MM.1S (cell line): ENCODE data around the gene ARID2.

Source experiments
- DNase-seq: peaks from one replicate; pipeline ENCODE4 v3.0.0-alpha.2; 2015
- H2AFZ ChIP-seq: fragments of 300-600 bp; sonication (generic); 2 replicates; pipeline ENCODE4 v1.6.0; 2016; ENCODE audit warnings: antibody characterized with exemption, low read length
- H3F3A ChIP-seq: fragments of 300-600 bp; sonication (generic); 2 replicates; pipeline ENCODE4 v1.6.1; 2016; ENCODE audit warnings: mild to moderate bottlenecking, antibody characterized with exemption, low read length, moderate library complexity, mixed read lengths; ENCODE audit not compliant: insufficient read depth
- H3K27ac ChIP-seq: fragments of 300-600 bp; sonication (generic); 2 replicates; pipeline ENCODE4 v1.5.1; 2016; ENCODE audit warnings: mild to moderate bottlenecking, low read length
- H3K27me3 ChIP-seq: fragments of 300-600 bp; sonication (generic); replicated peaks from 2 replicates; pipeline ENCODE4 v1.6.0; 2016; ENCODE audit warnings: low read length; ENCODE audit not compliant: insufficient read depth
- H3K36me3 ChIP-seq: fragments of 300-600 bp; sonication (generic); replicated peaks from 2 replicates; pipeline ENCODE4 v1.6.1; 2016; ENCODE audit warnings: mild to moderate bottlenecking, low read length, mixed read lengths; ENCODE audit not compliant: insufficient read depth
- H3K4me1 ChIP-seq: fragments of 300-600 bp; sonication (generic); 2 replicates; pipeline ENCODE4 v1.6.1; 2016; ENCODE audit warnings: low read length, mixed read lengths
- H3K4me2 ChIP-seq: fragments of 300-600 bp; sonication (generic); 2 replicates; pipeline ENCODE4 v1.6.0; 2016; ENCODE audit warnings: low read depth, low read length
- H3K4me3 ChIP-seq: fragments of 300-600 bp; sonication (generic); 2 replicates; pipeline ENCODE4 v1.5.1; 2016; ENCODE audit warnings: low read length, mixed read lengths
- H3K79me2 ChIP-seq: fragments of 300-600 bp; sonication (generic); 2 replicates; pipeline ENCODE4 v1.6.1; 2016; ENCODE audit warnings: mixed run types, low read length, mixed read lengths
- H3K9ac ChIP-seq: fragments of 300-600 bp; sonication (generic); 2 replicates; pipeline ENCODE4 v1.6.1; 2016; ENCODE audit warnings: low read length, mixed read lengths
- H3K9me2 ChIP-seq: fragments of 300-600 bp; sonication (generic); replicated peaks from 2 replicates; pipeline ENCODE4 v1.6.1; 2016; ENCODE audit warnings: mild to moderate bottlenecking, low read length, mixed read lengths; ENCODE audit not compliant: insufficient read depth
- H3K9me3 ChIP-seq: fragments of 300-600 bp; sonication (generic); replicated peaks from 2 replicates; pipeline ENCODE4 v1.6.1; 2016; ENCODE audit warnings: mild to moderate bottlenecking, low read length, mixed read lengths; ENCODE audit not compliant: insufficient read depth
- H4K20me1 ChIP-seq: fragments of 300-600 bp; sonication (generic); 2 replicates; pipeline ENCODE4 v1.6.1; 2016; ENCODE audit warnings: mild to moderate bottlenecking, low read length, moderate library complexity, mixed read lengths; ENCODE audit not compliant: insufficient read depth
- EZH2 ChIP-seq: fragments of 300-600 bp; sonication (generic); optimal IDR thresholded peaks from 2 replicates; pipeline ENCODE3; 2017; ENCODE audit warnings: low read depth, mild to moderate bottlenecking, antibody characterized with exemption, low read length, mixed read lengths
- EZH2phosphoT487 ChIP-seq: fragments of 300-600 bp; sonication (generic); IDR thresholded peaks from 2 replicates; pipeline ENCODE4 v1.6.1; 2018; ENCODE audit warnings: antibody characterized with exemption, low read length
- TF ChIP-seq, protein P1 (sequence below): fragments of 300-600 bp; sonication (generic); IDR thresholded peaks from 2 replicates; pipeline ENCODE4 v1.5.1; 2016; ENCODE audit warnings: antibody characterized with exemption, low read length, mixed read lengths

ARID2 gene

DNA sequence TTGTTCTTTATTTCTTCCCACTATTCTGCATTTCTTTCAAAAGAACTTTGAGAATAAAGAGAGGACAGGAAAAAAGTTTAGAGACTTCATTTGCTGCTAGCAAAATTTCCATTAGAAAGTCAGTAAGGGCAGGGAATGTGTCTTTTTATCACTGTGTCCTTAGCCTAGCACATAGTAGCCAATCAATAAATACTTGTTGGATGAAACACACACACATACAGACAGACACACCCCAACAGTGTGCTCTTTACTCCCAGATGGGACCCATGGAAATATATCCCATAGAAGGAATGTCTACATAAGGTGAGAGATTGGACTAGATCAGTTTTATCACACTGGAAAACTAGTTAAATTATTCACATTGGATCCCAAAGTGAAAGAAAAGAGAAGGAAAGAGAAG, 21.1 kb upstream of the ARID2 start:
- H3K9me3 ChIP-seq: no peaks in the 10 kb centered on the region
- no peak for DNase-seq
- no peaks in the 10 kb centered on the region for H4K20me1 ChIP-seq
- no peaks in the 10 kb centered on the region for H3K36me3 ChIP-seq
- H3K9me2 ChIP-seq: no peaks in the 10 kb centered on the region
- TF ChIP-seq, protein P1, sequence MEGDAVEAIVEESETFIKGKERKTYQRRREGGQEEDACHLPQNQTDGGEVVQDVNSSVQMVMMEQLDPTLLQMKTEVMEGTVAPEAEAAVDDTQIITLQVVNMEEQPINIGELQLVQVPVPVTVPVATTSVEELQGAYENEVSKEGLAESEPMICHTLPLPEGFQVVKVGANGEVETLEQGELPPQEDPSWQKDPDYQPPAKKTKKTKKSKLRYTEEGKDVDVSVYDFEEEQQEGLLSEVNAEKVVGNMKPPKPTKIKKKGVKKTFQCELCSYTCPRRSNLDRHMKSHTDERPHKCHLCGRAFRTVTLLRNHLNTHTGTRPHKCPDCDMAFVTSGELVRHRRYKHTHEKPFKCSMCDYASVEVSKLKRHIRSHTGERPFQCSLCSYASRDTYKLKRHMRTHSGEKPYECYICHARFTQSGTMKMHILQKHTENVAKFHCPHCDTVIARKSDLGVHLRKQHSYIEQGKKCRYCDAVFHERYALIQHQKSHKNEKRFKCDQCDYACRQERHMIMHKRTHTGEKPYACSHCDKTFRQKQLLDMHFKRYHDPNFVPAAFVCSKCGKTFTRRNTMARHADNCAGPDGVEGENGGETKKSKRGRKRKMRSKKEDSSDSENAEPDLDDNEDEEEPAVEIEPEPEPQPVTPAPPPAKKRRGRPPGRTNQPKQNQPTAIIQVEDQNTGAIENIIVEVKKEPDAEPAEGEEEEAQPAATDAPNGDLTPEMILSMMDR: no peak
- TF ChIP-seq EZH2: no peak
- TF ChIP-seq EZH2phosphoT487: no peak
- H3F3A ChIP-seq: no peaks in the 10 kb centered on the region
- H3K9ac ChIP-seq: no peak overlapping the region
- H2AFZ ChIP-seq: no peak overlapping the region
- no peak overlapping the region for H3K4me2 ChIP-seq
- no peaks in the 10 kb centered on the region for H3K4me1 ChIP-seq
- no peak overlapping the region for H3K4me3 ChIP-seq
- no peaks in the 10 kb centered on the region for H3K27me3 ChIP-seq
- no peak overlapping the region for H3K27ac ChIP-seq
- no peaks in the 10 kb centered on the region for H3K79me2 ChIP-seq

DNA sequence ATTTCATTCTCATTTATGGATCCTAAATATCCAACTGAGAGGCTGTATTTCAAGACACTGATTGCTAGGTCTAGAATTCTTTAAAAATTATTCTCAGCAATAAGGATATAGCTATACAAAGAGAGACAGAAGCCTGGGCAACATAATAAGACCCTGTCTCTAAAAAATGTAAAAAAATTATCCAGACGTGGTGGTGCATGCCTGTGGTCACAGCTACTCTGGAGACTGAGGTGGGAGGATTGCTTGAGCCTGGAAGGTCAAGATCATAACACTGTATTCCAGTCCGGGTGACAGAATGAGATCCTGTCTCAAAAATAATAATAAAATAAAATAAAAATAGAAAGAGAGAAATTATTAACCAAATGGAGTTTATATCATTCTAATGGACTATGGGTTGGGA, 20.6 kb upstream of the ARID2 start:
- no peaks in the 10 kb centered on the region for H3K9me3 ChIP-seq
- H3F3A ChIP-seq: no peaks in the 10 kb centered on the region
- H3K4me1 ChIP-seq: no peaks in the 10 kb centered on the region
- H3K79me2 ChIP-seq: no peaks in the 10 kb centered on the region
- no peak overlapping the region for H3K4me2 ChIP-seq
- TF ChIP-seq, protein P1: no peak
- TF ChIP-seq EZH2: no peak
- no peak for TF ChIP-seq EZH2phosphoT487
- no peaks in the 10 kb centered on the region for H3K36me3 ChIP-seq
- H3K27ac ChIP-seq: no peak overlapping the region
- H4K20me1 ChIP-seq: no peaks in the 10 kb centered on the region
- H3K4me3 ChIP-seq: no peak overlapping the region
- H3K27me3 ChIP-seq: no peaks in the 10 kb centered on the region
- DNase-seq: no peak
- H3K9ac ChIP-seq: no peak overlapping the region
- H2AFZ ChIP-seq: no peak overlapping the region
- no peaks in the 10 kb centered on the region for H3K9me2 ChIP-seq

DNA sequence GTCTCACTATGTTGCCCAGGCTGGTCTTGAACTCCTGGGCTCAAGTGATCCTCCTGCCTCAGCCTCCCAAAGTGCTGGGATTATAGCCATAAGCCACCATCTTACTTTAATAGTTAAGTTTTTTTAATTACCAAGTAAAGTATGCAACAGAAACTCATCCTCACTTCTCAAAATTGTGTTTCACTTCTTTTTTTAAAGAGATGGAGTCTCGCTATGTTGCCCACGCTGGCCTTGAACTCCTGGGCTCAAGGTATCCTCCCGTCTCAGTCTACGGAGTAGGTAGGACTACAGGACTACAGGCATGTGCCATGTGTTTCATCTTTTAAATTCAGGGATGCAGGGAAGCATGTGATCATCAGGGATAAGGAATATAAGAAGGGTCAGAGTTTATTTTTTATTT, 17.2 kb upstream of the ARID2 start:
- no peak for DNase-seq

More for the DNA sequence above, 17.2 kb upstream of the ARID2 start:
- Histone ChIP-seq H3K9me3 (no peaks in the 10 kb centered on the region), H3K36me3 (no peaks in the 10 kb centered on the region), H3K4me1 (no peaks in the 10 kb centered on the region), H3K27me3 (no peaks in the 10 kb centered on the region), H3K4me2 (no peak overlapping the region), H3K27ac (no peak overlapping the region), H3K4me3 (no peak overlapping the region), H3F3A (no peaks in the 10 kb centered on the region), H4K20me1 (no peaks in the 10 kb centered on the region), H3K9ac (no peak overlapping the region), H3K79me2 (no peaks in the 10 kb centered on the region), H2AFZ (no peak overlapping the region), H3K9me2 (no peaks in the 10 kb centered on the region)
- no peak for TF ChIP-seq EZH2
- TF ChIP-seq, protein P1: no peak
- TF ChIP-seq EZH2phosphoT487: no peak
